SU-DHL-6 (cell line): ENCODE results near the gene ARHGEF4.

ENCODE experiments used
- H2AFZ ChIP-seq: fragments of 200-600 bp; sonication (generic); 2 replicates; pipeline ENCODE4 v1.6.1; 2014; ENCODE audit warnings: low read depth, mild to moderate bottlenecking, moderate library complexity, mixed read lengths, antibody characterized with exemption, low read length; ENCODE audit not compliant: severe bottlenecking
- H3F3A ChIP-seq: fragments of 200-600 bp; shearing (Covaris generic); 2 replicates; pipeline ENCODE4 v1.6.0; 2016; ENCODE audit warnings: antibody characterized with exemption, mild to moderate bottlenecking; ENCODE audit not compliant: insufficient read depth
- H3K27ac ChIP-seq: fragments of 200-600 bp; sonication (generic); 2 replicates; pipeline ENCODE4 v1.5.1; 2016; ENCODE audit warnings: low read depth, mild to moderate bottlenecking, low read length, moderate library complexity, mixed read lengths
- H3K27me3 ChIP-seq: fragments of 200-600 bp; sonication (generic), shearing (Covaris generic); 2 replicates; pipeline ENCODE4 v1.6.0; 2014; ENCODE audit warnings: mild to moderate bottlenecking, low read length
- H3K36me3 ChIP-seq: fragments of 200-600 bp; sonication (generic); 2 replicates; pipeline ENCODE4 v1.6.1; 2014; ENCODE audit warnings: mild to moderate bottlenecking, low read length, mixed read lengths
- H3K4me2 ChIP-seq: fragments of 300-600, 200-600 bp; shearing (Covaris generic), sonication (generic); 2 replicates; pipeline ENCODE4 v1.6.0; 2014; ENCODE audit warnings: low read length, low read depth, mild to moderate bottlenecking; ENCODE audit not compliant: poor library complexity, severe bottlenecking
- H3K4me3 ChIP-seq: fragments of 200-600 bp; sonication (generic); 2 replicates; pipeline ENCODE4 v1.5.1; 2014; ENCODE audit warnings: antibody characterized with exemption, low read length, mild to moderate bottlenecking, mixed read lengths; ENCODE audit not compliant: insufficient read depth, poor library complexity, severe bottlenecking
- H3K79me2 ChIP-seq: fragments of 200-600 bp; sonication (generic); 2 replicates; pipeline ENCODE4 v1.6.1; 2014; ENCODE audit warnings: mild to moderate bottlenecking, low read length, moderate library complexity; ENCODE audit not compliant: insufficient read depth
- H3K9ac ChIP-seq: fragments of 200-600 bp; sonication (generic); 2 replicates; pipeline ENCODE4 v1.7.0; 2014; ENCODE audit warnings: mild to moderate bottlenecking, low read length
- H3K9me2 ChIP-seq: fragments of 200-600 bp; sonication (generic); replicated peaks from 2 replicates; pipeline ENCODE4 v1.6.1; 2014; ENCODE audit warnings: low read length; ENCODE audit not compliant: insufficient read depth
- H3K9me3 ChIP-seq: fragments of 200-600 bp; sonication (generic); 2 replicates; pipeline ENCODE4 v1.6.1; 2014; ENCODE audit warnings: low read length, mixed read lengths; ENCODE audit not compliant: insufficient read depth
- H4K20me1 ChIP-seq: fragments of 200-600 bp; sonication (generic); 2 replicates; pipeline ENCODE4 v1.6.1; 2014; ENCODE audit warnings: low read depth, mild to moderate bottlenecking, antibody characterized with exemption, low read length, moderate library complexity, mixed read lengths
- CTCF ChIP-seq: fragments of 200-600 bp; sonication (generic); IDR thresholded peaks from one replicate; pipeline ENCODE4 v1.5.1; 2017; ENCODE audit warnings: antibody characterized with exemption, mild to moderate bottlenecking, low read length, moderate library complexity; ENCODE audit not compliant: insufficient read depth, poor library complexity, severe bottlenecking
- EZH2phosphoT487 ChIP-seq: fragments of 200-600 bp; sonication (generic), shearing (Covaris generic); conservative IDR thresholded peaks from 2 replicates; pipeline ENCODE4 v1.6.1; 2018; ENCODE audit warnings: mild to moderate bottlenecking, antibody characterized with exemption, low read length, moderate library complexity, mixed read lengths

ARHGEF4 gene

DNA sequence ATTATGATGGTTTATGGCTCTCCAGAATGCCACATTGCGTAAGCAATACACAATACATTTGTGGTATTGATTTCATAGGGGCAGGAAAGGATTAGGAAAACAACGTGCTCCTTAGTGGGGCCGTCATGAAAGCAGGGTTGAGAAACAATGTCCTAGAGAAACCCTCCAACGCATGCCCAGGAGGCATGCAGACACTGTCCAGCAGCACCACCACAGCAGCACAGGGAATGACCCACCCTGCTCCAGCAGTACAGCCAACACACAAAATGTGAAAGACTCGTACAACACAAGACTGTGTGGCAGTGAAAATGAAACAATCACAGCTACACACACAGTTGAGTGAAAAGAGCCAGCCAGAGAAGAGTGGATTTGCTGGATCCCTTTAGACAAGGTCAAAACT, 190.2 kb downstream of the ARHGEF4 start:
- no peak for TF ChIP-seq CTCF
- TF ChIP-seq EZH2phosphoT487: no peak
- Histone ChIP-seq H3K4me3 (no peak overlapping the region), H3F3A (no peaks in the 10 kb centered on the region), H3K9me3 (no peaks in the 10 kb centered on the region), H3K9me2 (no peaks in the 10 kb centered on the region), H2AFZ (no peak overlapping the region), H3K27ac (no peak overlapping the region), H3K27me3 (no peaks in the 10 kb centered on the region), H3K79me2 (no peaks in the 10 kb centered on the region), H3K4me2 (no peak overlapping the region), H3K36me3 (no peaks in the 10 kb centered on the region), H3K9ac (no peak overlapping the region), H4K20me1 (no peaks in the 10 kb centered on the region)

DNA sequence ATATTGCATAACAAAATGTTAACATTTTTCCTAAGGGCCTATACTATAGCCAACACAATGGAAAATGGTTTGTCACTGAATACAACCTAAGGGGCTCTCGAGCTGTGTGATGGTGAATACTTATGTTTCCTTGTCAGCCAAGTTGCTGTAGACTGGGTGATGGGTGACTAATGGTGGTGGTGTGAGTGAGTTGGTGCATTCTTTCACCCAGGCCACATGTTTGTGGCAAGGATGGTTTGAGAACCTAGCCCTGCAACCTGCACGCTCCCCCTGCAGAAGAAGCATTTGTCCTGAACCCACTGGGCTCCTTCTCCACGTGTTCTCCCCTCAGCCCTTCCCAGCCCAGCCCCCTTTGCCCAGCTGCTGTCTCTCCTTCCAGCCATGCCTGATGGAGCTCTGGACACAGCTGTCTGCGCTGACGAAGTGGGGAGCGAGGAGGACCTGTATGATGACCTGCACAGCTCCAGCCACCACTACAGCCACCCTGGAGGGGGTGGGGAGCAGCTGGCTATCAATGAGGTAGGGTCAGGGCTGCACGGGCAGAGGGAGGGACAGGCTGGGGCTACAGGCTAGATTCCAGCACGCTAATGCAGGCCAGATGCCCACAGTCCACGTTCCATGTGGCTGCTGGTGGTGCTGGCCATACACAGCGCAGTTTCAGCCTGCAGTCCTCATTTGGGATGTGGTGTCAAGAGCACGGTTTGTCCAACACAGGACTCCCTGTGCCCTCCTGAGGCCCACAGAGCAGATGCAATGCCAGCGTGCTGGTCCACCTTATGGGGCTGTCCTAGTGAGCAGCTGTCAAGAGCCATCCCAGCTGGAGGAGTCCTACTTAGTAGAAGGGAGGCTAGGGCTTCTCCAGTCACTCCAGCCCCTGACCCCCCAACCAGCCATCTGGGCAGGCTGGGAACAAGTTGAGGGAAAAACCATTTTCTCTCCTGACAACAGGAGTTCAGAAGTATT, 191.1 kb downstream of the ARHGEF4 start:
- H3K79me2 ChIP-seq: no peaks in the 10 kb centered on the region
- TF ChIP-seq CTCF: no peak
- no peak for TF ChIP-seq EZH2phosphoT487

DNA sequence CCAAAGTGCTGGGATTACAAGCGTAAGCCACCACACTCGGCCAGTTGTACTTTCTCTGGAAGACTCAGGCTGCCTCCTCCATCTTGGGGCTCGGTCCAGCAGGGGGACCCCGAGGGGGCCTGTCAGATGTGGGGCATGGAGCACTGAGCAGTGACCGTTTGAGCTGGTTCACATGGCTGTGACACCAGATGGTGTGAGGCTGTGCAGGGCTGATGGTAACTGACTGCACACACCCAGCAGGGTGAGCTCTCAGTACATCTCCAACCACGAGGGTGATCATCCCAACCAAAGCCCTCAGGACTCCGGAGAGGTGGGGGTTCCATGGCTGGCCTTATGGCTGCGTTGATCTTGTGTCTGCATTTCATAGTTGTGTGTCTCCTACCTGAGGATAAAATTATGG, 193.1 kb downstream of the ARHGEF4 start:
- H3K27me3 ChIP-seq: no peaks in the 10 kb centered on the region
- H2AFZ ChIP-seq: no peak overlapping the region
- no peaks in the 10 kb centered on the region for H4K20me1 ChIP-seq
- H3K4me2 ChIP-seq: no peak overlapping the region
- H3K9me3 ChIP-seq: no peaks in the 10 kb centered on the region
- no peaks in the 10 kb centered on the region for H3K36me3 ChIP-seq
- no peak overlapping the region for H3K4me3 ChIP-seq
- no peak overlapping the region for H3K9ac ChIP-seq
- no peak overlapping the region for H3K27ac ChIP-seq
- no peak for TF ChIP-seq CTCF
- no peak for TF ChIP-seq EZH2phosphoT487
- H3K79me2 ChIP-seq: no peaks in the 10 kb centered on the region
- no peaks in the 10 kb centered on the region for H3F3A ChIP-seq
- H3K9me2 ChIP-seq: no peaks in the 10 kb centered on the region

More for the DNA sequence above, 191.1 kb downstream of the ARHGEF4 start:
- Histone ChIP-seq H3K4me3 (no peak overlapping the region), H3K4me2 (no peak overlapping the region), H3K27me3 (no peaks in the 10 kb centered on the region), H3K36me3 (no peaks in the 10 kb centered on the region), H4K20me1 (no peaks in the 10 kb centered on the region), H2AFZ (no peak overlapping the region), H3K9me2 (no peaks in the 10 kb centered on the region), H3K9me3 (no peaks in the 10 kb centered on the region), H3K9ac (no peak overlapping the region), H3K27ac (no peak overlapping the region), H3F3A (no peaks in the 10 kb centered on the region)
